ENCODE data around the gene ACVR1. TPM values are rescaled to one million over a fixed set of nuclear protein-coding genes. Genes with fewer than 3 reads are reported as not detected.

ACVR1 gene
- total and polyA plus RNA-seq, 9 of the 15 experiments (the other 6 are each of a cell fraction or from before 2014, with no cell fraction given): 3.8 to 14.3 (median 6.9) TPM

- TF ChIP-seq PREB (CRISPR knock-in tag; IDR thresholded peaks at IDR 0.05) (no peak), TSHZ1 (CRISPR knock-in tag; IDR thresholded peaks at IDR 0.05) (no peak), THRB (CRISPR knock-in tag; conservative IDR thresholded peaks at IDR 0.05) (no peak), HDAC1 (IDR thresholded peaks at IDR 0.05) (no peak), ZNF512 (tag; IDR thresholded peaks at IDR 0.05) (no peak), NUFIP1 (IDR thresholded peaks at IDR 0.05; ENCODE audit: partially characterized antibody) (no peak), SMAD4 (CRISPR knock-in tag; conservative IDR thresholded peaks at IDR 0.05) (no peak), ZNF134 (CRISPR knock-in tag; conservative IDR thresholded peaks at IDR 0.05) (no peak), PML (IDR thresholded peaks at IDR 0.05; ENCODE audit: low read length) (no peak), ZBTB2 (IDR thresholded peaks at IDR 0.05) (no peak), MNT (conservative IDR thresholded peaks at IDR 0.05) (no peak), SMARCE1 (IDR thresholded peaks at IDR 0.05) (peak; percentile 47; the same call in 1 of the 2 replicates), FOXP4 (CRISPR knock-in tag; IDR thresholded peaks at IDR 0.05; ENCODE audit: borderline replicate concordance) (no peak), PHTF2 (CRISPR knock-in tag; IDR thresholded peaks at IDR 0.05) (no peak)
Observed at GRCh38 chr2:157792335-157793052, 83.6 kb downstream of the ACVR1 start (continued).

Data from K562 (cell line).